Measurements from ENCODE around the gene ZNF550. TPM values are rescaled to one million over a fixed set of nuclear protein-coding genes. Genes with fewer than 3 reads are reported as not detected.

The ZNF550 gene
- total RNA-seq, 1 experiment from 2014 or later, result 13.5 TPM

DNA sequence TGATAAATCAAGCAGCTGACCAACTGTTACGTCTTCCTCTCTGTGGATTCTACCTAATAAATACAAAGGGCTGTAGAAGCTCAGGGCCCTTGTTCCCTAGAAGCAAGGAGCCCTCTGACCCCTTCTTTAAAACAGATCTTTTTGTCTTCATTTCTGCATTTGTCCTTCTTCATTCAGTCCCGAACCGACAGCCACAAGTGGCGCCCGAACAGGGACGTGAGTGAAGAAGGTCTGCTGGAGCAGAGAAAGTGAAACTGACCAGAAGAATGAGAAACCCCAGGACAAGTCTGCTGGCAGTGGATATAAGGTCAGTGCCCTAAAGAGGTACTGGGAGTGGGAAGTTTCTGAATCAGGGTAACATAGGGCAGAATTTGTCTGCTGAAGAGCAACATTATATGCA lies 46.8 kb downstream of the ZNF550 start:
- H4K8ac ChIP-seq (replicated peaks; ENCODE audit: insufficient read length, low read depth, low read length), result no peak overlapping the region
- H3T11ph ChIP-seq (ENCODE audit: low read length), result no peak overlapping the region
- H2AK5ac ChIP-seq (ENCODE audit: insufficient read length, low read length), result no peak overlapping the region
- H4K91ac ChIP-seq (ENCODE audit: insufficient read length, low read depth, low read length), result no peak overlapping the region
- TF ChIP-seq, protein P1, sequence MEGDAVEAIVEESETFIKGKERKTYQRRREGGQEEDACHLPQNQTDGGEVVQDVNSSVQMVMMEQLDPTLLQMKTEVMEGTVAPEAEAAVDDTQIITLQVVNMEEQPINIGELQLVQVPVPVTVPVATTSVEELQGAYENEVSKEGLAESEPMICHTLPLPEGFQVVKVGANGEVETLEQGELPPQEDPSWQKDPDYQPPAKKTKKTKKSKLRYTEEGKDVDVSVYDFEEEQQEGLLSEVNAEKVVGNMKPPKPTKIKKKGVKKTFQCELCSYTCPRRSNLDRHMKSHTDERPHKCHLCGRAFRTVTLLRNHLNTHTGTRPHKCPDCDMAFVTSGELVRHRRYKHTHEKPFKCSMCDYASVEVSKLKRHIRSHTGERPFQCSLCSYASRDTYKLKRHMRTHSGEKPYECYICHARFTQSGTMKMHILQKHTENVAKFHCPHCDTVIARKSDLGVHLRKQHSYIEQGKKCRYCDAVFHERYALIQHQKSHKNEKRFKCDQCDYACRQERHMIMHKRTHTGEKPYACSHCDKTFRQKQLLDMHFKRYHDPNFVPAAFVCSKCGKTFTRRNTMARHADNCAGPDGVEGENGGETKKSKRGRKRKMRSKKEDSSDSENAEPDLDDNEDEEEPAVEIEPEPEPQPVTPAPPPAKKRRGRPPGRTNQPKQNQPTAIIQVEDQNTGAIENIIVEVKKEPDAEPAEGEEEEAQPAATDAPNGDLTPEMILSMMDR (conservative IDR thresholded peaks at IDR 0.05), result no peak
- Mint-ChIP-seq H3K9me3 (peaks cover 62 to 69% of the 10 kb centered on the region in 2 experiments), H3K27me3 (ENCODE audit: low read depth) (peaks cover 2% of the 10 kb centered on the region), H3K4me3 (no peak overlapping the region), H3K36me3 (ENCODE audit: insufficient read depth in 1 of 3, low read depth in 3 of 3) (peaks cover 23 to 60% (median 33%) of the 10 kb centered on the region in 3 experiments), H3K27ac (no peak overlapping the region), H3K4me1 (no peaks in the 10 kb centered on the region)
- H3K18ac ChIP-seq (ENCODE audit: insufficient read length, low read depth, low read length), result no peak overlapping the region
- H3K56ac ChIP-seq (ENCODE audit: insufficient read length, low read depth, low read length), result no peak overlapping the region
- no peak overlapping the region for H3K27ac ChIP-seq (ENCODE audit: insufficient read length, low read depth, low read length)
- no peaks in the 10 kb centered on the region for H3K27me3 ChIP-seq (ENCODE audit: insufficient read depth, low read length)
- H3K9me3 ChIP-seq (ENCODE audit: control insufficient read depth, low read depth, low read length), result peaks cover 19% of the 10 kb centered on the region
- no peaks in the 10 kb centered on the region for H3K4me1 ChIP-seq (ENCODE audit: insufficient read depth, low read length)
- no peaks in the 10 kb centered on the region for H3K23me2 ChIP-seq (ENCODE audit: insufficient read length, low read depth, low read length, poor library complexity, severe bottlenecking)
- WGBS (ENCODE audit: extremely low coverage, insufficient read length, low lambda C conversion rate), result no CpG with 5 or more reads among the region's 6 CpGs
- H3K14ac ChIP-seq (ENCODE audit: insufficient read depth, low read length), result no peak overlapping the region
- H2BK20ac ChIP-seq (ENCODE audit: low read depth, low read length, poor library complexity, severe bottlenecking), result no peak overlapping the region
- H3K9ac ChIP-seq (ENCODE audit: extremely low read depth, insufficient read length, low read length), result no peak overlapping the region
- H2BK12ac ChIP-seq (ENCODE audit: insufficient read length, low read depth, low read length), result no peak overlapping the region
- H3K4ac ChIP-seq (ENCODE audit: low read depth, low read length), result no peak overlapping the region
- no peaks in the 10 kb centered on the region for H4K20me1 ChIP-seq (ENCODE audit: control insufficient read depth, insufficient read depth, insufficient read length)
- H2BK120ac ChIP-seq (ENCODE audit: low read depth, low read length, poor library complexity, severe bottlenecking), result no peak overlapping the region
- no peak overlapping the region for H2BK5ac ChIP-seq (ENCODE audit: insufficient read length, low read length)
- H2AFZ ChIP-seq (ENCODE audit: low read length), result no peak overlapping the region
- H3K23ac ChIP-seq (ENCODE audit: insufficient read length, low read depth, low read length), result no peak overlapping the region
- H4K5ac ChIP-seq (ENCODE audit: insufficient read length, low read depth, low read length), result no peak overlapping the region
- H3K79me2 ChIP-seq (ENCODE audit: insufficient read depth, low read length), result no peaks in the 10 kb centered on the region
- no peaks in the 10 kb centered on the region for H3K79me1 ChIP-seq (ENCODE audit: insufficient read depth, low read depth, low read length, poor library complexity, severe bottlenecking)
- H2BK15ac ChIP-seq (ENCODE audit: low read depth, low read length), result no peak overlapping the region
- DNase-seq, result no peak
- no peak overlapping the region for H3K4me2 ChIP-seq (ENCODE audit: insufficient read depth, insufficient read length, low read length)

Measured in H9 (cell line).